Measurements from ENCODE around the gene FADS3.

Gene FADS3

GRCh38 chr11:61827571-61828378 lies 63.6 kb downstream of the FADS3 start, which contains the start of gene FADS2:
TSS of gene FADS2 (plus strand) at chr11:61828300. CDS start at chr11:61828391, 91 bp downstream.
- peaks cover 4% of the 10 kb centered on the region for H3K36me3 Mint-ChIP-seq (ENCODE audit: insufficient read depth)
- no peaks in the 10 kb centered on the region for H3K9me3 Mint-ChIP-seq
- H3K27me3 Mint-ChIP-seq = peaks cover 36% of the 10 kb centered on the region
- H3K27ac Mint-ChIP-seq (ENCODE audit: low read depth) = peak within 1 kb of the TSS; percentile 46
- DNase-seq (ENCODE audit: low spot score in 2 of 2) (peak; percentile 38 to 66), ATAC-seq (replicated peaks; ENCODE audit: extremely low read depth, poor library complexity, severe bottlenecking) (peak; percentile 81)
- peaks cover 25% of the 10 kb centered on the region for H3K4me1 Mint-ChIP-seq
- H3K4me3 Mint-ChIP-seq = peak within 1 kb of the TSS; percentile 82

GRCh38 chr11:61826930-61827570 lies 64.3 kb downstream of the FADS3 start:
- Mint-ChIP-seq H3K4me1 (peaks cover 21% of the 10 kb centered on the region), H3K27ac (ENCODE audit: low read depth) (no peak overlapping the region)
- no peak for DNase-seq (ENCODE audit: low spot score in 2 of 2)

More at GRCh38 chr11:61826930-61827570, 64.3 kb downstream of the FADS3 start:
- peak overlapping the region; percentile 82 for H3K4me3 Mint-ChIP-seq
- no peak for ATAC-seq (replicated peaks; ENCODE audit: extremely low read depth, poor library complexity, severe bottlenecking)
- H3K36me3 Mint-ChIP-seq (ENCODE audit: insufficient read depth) = peaks cover 4% of the 10 kb centered on the region
- H3K9me3 Mint-ChIP-seq = no peaks in the 10 kb centered on the region
- peaks cover 36% of the 10 kb centered on the region for H3K27me3 Mint-ChIP-seq

Measured in central memory CD8-positive, alpha-beta T cell (primary cell).